ENCODE results near the gene WBP1L. TPM values are rescaled to one million over a fixed set of nuclear protein-coding genes. Genes with fewer than 3 reads are reported as not detected.

WBP1L gene
- polyA plus RNA-seq, 3 donors = 44.3 to 45.4 (median 45.4) TPM

GRCh38 chr10:102777711-102778453 is 34.1 kb downstream of the WBP1L start:
- DNase-seq (ENCODE audit: low read depth in 3 of 3, low spot score in 2 of 3) = no peak

- no peak for DNase-seq (ENCODE audit: low read depth in 3 of 3, low spot score in 2 of 3)
Measured at GRCh38 chr10:102778781-102779180, 35.0 kb downstream of the WBP1L start.

GRCh38 chr10:102779680-102780526 is 36.2 kb downstream of the WBP1L start:
- no peak for DNase-seq (ENCODE audit: low read depth in 3 of 3, low spot score in 2 of 3)

GRCh38 chr10:102780527-102780808 is 36.7 kb downstream of the WBP1L start:
- no peak for DNase-seq (ENCODE audit: low read depth in 3 of 3, low spot score in 2 of 3)

GRCh38 chr10:102781090-102781920 is 37.6 kb downstream of the WBP1L start:
- DNase-seq (ENCODE audit: low read depth in 3 of 3, low spot score in 2 of 3) = no peak

- no peak for DNase-seq (ENCODE audit: low read depth in 3 of 3, low spot score in 2 of 3)
Measured at GRCh38 chr10:102781921-102782557, 38.3 kb downstream of the WBP1L start.

- no peak for DNase-seq (ENCODE audit: low read depth in 3 of 3, low spot score in 2 of 3)
Measured at GRCh38 chr10:102782673-102783551, 39.2 kb downstream of the WBP1L start.

- no peak for DNase-seq (ENCODE audit: low read depth in 3 of 3, low spot score in 2 of 3)
Measured at GRCh38 chr10:102783568-102783967, 39.8 kb downstream of the WBP1L start.

- DNase-seq (ENCODE audit: low read depth in 3 of 3, low spot score in 2 of 3) = no peak
Measured at GRCh38 chr10:102785818-102786217, 42.1 kb downstream of the WBP1L start.

- no peak for DNase-seq (ENCODE audit: low read depth in 3 of 3, low spot score in 2 of 3)
Measured at GRCh38 chr10:102791754-102792395, 48.1 kb downstream of the WBP1L start.

- DNase-seq (ENCODE audit: low read depth in 3 of 3, low spot score in 2 of 3) = no peak
Measured at GRCh38 chr10:102795453-102796406, 52.0 kb downstream of the WBP1L start.

GRCh38 chr10:102796407-102797176 is 52.8 kb downstream of the WBP1L start:
- no peak for DNase-seq (ENCODE audit: low read depth in 3 of 3, low spot score in 2 of 3)

- DNase-seq (ENCODE audit: low read depth in 3 of 3, low spot score in 2 of 3) = no peak
Measured at GRCh38 chr10:102799691-102800471, 56.1 kb downstream of the WBP1L start.

- DNase-seq (ENCODE audit: low read depth in 3 of 3, low spot score in 2 of 3) = no peak
Measured at GRCh38 chr10:102800611-102801335, 57.0 kb downstream of the WBP1L start.

GRCh38 chr10:102801496-102801895 is 57.7 kb downstream of the WBP1L start:
- no peak for DNase-seq (ENCODE audit: low read depth in 3 of 3, low spot score in 2 of 3)

GRCh38 chr10:102801978-102802377 is 58.2 kb downstream of the WBP1L start:
- no peak for DNase-seq (ENCODE audit: low read depth in 3 of 3, low spot score in 2 of 3)

Data from right renal cortex interstitium (tissue), 3 donors.